ENCODE results near the gene SHB.

Gene SHB

DNA sequence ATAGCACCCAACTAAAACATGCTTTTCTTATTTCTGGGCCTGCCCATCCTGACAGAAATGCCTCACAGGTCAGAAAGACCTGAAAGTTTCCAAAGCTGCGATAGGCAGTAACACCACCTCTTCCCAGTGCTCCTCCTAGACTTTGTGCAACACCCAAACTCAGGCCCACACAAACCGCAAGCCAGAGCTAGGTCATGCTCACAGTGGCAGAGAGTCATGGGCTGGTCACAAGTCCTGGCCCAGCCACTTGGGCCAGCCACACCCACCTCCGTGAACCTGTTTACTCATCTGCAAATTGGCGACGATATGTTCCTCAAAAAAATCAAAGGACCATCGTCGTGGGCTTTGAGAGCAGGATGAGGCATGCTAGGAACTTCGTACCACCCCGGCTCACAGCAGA lies 121.0 kb downstream of the SHB start:
- no peak for DNase-seq

DNA sequence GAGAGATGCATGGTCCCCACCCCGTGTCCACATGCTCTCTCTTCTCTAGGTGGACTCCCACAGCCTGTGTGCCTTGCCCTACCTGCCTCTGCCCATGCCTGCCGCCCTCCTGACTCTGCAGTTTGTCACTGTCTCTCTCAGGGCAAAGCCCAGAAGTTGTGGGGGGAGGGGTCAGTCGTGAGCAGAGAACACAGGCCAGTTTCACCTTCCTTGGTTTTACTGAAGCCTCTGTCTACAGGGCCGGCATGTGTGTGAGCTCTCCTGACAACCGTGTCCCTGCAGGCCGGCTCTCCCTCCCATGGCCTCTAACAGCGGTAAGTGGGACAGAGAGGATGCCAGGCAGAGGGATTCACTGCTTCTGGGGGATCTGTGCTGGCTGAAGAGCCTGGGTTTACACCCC lies 121.6 kb downstream of the SHB start:
- DNase-seq = no peak

DNA sequence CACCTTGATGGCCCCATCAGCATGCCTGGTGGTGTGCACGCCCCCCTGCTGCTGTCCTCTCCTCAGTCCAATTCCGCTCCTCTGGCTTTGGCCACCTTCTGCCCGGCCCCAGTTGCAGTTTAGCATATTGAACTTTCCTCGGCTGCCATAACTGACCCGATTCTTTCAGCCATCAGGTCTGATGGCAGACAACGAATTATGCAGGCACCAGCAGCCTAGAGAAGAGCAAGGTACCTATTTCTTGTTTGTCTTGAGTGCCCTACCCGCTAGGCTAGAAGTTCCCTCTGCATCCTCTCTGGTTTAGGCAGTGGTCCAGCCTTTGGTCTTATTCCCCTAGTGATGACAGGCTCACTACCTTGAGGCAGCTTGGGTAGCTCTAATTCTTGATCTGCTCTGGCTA lies 122.1 kb downstream of the SHB start:
- DNase-seq = no peak

DNA sequence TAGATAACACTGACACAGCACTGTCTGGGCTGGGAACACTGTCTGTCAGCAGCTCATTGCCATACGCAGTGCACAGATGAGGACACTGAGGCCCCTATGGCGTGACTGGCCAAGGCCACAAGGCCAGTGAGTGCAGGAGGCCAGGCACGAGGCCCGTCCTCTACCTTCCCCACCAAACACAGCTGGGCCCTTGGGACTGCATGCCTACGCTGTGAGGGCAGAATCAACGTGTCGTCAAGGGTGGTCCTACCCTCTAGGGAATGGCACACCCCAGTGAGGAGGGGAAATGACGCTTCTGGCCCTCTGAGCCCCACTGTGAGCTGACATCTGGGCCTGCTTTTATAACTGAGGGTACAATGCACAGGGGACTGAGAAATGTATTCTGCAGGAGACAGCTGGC lies 123.0 kb downstream of the SHB start:
- DNase-seq = no peak

DNA sequence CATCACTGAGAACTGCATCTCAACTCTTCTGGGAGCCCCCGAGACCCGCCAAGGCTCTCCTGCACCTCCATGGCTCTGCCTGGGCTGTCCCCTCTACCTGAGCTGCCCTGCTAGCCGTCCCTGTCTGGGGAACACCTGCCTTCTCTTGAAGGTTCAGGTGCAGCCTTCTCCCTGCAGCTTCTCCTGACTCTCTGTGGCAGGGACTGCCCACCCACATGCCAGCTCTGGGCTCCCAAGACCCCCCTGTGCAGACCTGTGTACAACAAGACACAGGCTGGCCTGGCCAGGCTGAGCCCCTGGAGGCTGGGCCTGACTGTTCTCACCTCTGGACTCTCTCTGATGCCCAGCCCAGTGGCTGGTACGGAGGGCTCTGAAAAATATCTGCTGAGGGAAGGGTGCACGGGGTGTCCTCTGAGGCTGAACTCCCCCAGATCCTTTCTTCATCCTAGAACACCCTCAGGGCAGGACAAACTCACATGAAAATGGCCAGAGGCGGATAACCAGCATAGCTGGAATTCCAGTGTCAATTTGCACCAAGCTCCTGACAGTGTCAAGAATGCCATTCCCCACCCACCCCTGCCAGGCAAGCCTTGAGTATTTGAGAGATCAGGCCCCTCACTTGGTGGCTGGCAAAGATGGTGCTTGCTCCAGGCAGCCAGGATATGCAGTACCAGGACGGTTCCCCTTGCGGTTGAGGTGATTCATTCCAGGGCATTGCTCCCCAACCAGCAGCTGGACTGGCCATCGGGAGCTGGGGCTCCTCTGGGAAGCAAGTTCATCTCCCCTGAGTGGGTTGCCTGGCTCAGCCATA lies 124.2 kb downstream of the SHB start:
- DNase-seq = no peak

DNA sequence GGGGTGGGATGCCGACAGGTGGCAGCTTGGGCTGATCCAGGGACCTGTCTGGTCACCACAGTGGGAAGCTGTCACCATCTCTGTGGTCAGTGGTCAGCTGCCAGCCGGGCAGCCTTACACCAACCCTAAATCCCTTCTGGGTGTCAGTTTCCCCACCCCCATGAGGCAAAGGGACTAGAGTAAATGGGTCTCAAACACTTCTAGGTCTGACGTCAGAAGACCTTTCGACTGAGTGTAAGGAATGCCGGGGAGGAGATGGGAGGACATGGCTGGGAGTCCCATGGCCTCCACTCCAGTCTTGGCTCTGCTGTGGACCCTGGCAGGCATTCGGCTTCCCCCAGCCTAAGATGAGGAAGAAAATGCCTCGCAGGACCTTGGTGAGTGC lies 124.8 kb downstream of the SHB start:
- no peak for DNase-seq

DNA sequence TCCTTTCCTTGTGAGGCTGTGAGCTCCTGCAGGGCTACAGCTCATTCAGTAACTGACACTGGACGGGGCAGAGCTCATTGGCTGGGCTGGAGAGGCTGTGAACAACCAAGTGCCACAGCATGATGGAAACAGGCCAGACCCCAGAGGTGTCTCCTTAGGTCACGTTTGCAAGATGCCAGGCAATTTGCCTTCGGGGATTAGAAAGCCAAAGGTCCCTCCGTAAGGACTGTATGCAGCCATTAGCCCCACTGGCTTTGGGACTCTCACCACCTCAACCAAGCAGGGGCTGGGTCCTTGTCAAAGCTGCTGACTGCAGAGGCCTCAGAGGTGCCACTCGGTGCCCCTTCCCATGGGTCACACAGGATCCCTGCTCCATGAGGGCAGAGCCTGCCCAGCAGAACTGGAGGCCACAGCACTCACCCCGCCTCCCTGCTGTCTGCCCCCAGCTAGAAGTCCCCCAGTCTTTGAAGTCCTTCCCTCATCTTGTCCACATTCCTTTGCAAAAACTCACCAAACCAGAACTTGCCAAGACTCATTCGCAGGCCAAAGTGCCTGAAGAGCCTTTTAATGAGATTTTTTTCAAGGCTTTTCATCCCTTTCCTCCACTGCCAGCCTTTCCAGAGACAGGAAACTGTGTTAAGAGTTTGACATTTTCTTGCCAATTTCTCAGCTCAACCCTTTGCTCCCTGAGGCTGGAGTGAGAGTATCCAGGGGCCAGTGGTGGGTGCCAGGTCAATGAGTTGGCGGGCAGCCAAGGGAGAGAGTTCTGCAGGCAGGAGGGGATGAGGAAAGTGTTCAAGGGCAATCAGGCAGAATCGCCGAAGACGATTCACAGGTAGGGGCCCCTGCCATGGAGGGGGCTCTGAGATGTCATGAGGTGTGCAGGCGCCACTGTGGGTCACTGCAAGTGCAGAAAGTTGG lies 125.4 kb downstream of the SHB start:
- no peak for DNase-seq

DNA sequence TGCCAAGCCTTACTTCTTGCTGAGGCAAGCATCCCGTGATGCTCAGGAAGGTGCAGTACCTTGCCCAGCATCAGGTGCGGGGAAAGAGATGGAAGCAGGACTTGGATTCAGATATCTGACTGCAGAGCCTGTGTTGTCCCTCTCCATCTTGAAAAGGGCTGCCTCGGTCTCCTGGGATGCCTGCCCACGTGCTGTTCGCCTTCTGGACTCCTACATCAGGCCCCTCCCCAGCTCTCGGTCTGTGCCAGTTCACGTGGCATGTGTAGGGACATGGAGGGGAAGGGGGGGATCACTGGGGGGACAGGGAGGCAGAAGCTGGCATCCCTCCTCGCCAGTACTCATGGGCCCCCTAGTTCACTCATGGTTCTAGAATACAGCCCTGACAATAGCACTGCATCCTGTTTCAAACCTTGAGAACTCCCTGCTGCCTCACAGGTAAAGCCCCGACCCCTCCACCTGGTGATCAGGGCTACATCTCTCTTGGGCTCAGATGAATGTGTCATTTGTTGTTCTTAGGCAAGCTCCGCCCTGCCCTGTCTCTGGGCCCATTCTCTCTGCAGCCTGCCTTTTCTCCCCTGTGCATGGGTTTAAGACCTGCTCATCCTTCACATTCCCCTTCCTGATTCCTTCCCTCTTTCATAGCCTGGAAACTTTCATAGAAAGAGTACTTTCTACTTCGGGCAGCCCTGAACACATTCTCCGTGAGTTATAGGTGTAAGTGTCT lies 126.2 kb downstream of the SHB start:
- no peak for DNase-seq

DNA sequence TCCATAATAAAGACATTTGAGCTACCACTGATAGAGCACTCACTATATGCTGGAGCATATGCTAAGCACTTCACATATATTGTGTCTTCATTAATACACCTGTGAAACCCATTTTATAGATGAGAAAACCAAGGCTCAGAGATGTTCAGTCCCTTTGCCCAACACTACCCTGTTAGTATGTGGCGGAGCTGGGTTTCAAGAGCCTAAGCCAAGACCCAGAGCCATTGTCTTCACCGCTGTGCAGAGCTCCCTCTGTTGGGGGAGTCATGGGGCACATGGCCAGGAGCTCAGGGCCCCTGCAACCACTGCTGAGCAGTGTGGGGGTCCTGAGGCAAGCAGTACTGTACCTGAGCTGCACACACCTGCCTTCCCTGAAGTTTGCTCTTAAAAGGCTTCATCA lies 127.8 kb downstream of the SHB start:
- no peak for DNase-seq

DNA sequence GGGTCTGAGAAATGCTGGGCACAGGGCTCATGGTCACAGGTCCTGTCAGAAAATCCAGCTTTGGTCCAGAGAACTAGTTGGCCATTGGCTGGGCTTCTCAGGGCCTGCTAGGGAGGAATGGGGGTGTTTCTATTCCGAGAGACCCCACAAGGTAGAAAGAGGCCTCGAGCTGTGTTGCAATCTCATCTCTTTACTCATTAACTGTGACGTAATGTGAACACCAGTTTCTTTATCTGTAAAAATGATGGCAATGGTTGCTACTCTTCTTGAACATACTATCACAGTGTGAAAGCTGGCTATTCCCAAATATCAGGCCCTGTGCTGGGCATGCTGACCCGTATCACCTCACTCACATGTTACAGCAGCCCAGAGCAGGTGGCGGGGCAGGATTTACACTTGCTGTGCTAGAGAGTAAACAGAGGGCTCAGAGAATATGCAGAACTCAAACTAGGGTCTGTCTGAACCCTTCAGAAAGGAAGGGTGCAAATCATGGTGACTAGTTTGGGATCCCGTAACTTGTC lies 129.4 kb downstream of the SHB start:
- DNase-seq = no peak

DNA sequence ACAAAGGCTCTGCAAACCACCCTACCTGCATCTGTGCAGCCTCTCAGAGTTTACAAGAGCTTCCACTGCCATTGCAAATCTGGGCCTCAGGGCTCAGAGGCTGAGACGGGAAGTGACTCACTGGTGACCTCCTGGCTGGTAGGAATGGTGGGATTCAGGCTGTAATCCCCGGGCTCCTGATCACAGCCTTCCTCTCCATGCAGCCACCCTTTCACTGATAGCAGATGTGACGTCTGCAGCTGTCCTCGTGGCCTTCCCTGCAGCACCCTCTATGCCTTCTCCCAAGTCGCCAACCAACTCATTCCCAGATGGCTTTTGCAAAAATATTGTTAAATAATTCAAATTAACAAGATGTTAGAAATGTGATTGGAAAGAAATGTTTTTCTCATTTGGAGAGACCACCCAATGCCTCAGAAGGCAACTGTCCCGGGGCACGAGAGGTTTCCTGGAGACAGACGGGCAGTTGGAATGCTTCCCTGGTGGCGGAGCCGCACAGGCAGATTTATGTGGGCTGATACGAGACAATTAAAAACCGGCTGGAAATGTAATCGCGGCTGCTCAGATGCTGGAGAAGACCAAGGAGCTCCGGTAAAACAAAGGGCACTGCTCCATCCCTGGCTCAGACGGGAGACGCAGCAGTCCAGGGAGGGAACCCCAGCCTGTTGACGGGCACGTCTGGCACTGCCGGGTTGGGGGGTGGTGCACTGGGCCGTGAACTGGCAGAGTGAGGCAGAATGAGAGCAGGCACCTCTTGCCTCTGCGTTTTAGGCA lies 130.7 kb downstream of the SHB start:
- DNase-seq = no peak

DNA sequence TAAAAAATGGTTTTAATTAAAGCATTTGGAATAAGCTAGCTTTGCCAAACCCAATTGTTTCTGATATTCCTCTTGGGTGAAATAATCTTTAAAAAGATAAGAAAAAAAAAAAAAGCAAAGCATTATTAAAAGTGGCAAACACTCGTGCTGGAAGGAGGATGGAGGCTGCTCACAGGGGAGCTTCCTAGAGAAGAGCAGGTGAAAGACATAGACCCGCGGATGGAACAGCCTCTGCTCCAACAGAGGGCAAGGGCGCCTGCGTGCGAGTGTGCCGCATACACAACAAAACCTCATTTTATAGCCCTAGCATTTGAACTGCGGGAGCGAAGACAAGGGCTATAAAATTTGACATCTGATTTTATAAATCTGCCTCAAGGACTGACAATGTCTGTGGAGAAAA lies 131.7 kb downstream of the SHB start:
- no peak for DNase-seq

DNA sequence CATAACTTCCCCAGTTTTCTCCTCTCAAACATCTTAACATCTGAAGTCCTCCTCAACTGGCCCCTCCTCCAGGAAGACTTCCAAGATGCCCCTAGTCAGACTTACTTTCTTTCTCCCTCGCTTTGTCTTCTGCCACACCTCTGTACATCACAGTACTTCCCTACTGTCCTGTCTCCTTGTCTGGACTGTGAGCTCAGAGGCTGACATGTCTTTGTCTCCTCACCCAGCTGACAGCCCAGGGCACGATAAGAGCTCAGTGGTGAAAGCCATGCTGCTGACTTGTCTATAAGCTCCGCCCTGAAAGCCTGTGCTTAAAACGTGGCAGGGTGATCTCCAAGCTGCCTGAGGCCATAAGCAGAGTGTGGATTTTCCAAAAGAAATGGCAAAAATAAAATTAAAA lies 132.1 kb downstream of the SHB start:
- peak; percentile 81 for DNase-seq

DNA sequence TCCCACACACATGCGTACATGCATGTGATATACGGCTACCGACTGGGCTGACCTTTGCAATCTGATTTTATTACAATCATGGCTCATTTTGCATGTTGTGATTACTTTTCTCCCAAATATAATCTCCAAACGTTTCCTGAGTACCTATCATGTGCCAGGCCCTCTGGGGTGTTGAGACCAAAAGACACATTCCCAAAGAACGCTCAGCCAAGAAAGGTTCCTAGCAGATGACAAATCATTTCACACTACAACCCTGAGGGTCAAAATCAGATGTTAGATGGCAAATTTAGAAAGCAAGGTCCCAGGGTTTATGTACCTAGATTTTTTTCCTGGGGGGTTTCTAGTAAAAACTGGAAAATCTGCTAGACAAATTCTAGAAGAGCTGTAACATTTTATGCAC lies 132.7 kb downstream of the SHB start:
- no peak for DNase-seq

DNA sequence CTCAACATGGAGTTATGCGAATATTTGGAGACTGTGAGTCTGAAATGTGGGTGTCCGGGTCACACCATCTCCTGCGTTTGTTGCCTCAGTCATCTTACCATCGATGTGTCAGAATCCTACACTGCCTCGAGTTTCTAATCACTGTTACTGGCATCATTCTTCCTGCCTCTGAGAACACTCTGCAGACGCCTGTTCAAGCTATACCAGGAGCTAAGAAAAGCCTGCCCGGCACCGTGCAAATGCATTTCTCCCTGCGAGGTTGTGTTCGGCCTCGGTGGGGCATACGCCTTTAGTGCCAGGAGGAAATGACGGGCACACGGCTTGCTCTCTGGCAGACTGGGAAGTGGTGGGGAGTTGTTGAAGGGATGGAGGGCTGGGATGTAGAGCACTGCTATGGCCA lies 133.9 kb downstream of the SHB start:
- DNase-seq = no peak

DNA sequence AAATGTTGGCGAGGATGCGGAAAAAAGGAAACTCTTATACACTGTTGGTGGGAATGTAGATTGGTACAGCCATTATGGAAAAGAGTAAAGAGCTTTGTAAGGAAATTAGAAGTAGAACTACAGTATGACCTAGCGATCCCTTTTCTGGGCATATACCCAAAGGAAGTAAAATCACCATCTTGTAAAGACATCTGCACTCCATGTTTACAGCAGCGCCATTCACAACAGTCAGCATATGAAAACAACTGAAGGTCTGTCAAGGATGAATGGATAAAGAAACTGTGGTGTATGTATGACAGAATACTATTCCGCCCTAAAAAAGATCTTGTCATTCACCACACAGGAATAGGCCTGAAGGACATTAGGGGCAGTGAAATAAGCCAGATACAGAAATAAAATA lies 137.4 kb downstream of the SHB start:
- no peak for DNase-seq

DNA sequence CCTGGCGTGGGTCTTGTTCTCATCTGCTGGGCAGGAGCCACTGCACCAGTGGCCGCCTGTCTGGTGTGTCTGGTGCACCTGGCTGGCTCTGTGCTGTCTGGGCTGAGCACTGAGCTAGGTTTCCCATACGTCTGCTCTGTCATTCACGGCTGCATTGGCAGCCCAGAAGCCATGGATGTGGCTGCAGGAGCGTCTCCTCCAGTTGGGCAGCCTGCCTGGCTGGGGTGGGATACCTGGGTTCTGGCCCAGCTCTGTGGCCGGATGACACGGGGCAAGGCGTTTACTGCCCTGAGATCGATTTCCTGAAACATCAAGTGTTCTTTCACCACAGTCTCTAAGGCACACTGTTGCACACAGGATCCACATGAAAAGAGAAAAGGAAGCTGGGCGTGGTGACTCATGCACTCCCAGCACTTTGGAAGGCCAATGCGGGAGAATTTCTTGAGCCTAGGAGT lies 139.6 kb downstream of the SHB start:
- DNase-seq = no peak

DNA sequence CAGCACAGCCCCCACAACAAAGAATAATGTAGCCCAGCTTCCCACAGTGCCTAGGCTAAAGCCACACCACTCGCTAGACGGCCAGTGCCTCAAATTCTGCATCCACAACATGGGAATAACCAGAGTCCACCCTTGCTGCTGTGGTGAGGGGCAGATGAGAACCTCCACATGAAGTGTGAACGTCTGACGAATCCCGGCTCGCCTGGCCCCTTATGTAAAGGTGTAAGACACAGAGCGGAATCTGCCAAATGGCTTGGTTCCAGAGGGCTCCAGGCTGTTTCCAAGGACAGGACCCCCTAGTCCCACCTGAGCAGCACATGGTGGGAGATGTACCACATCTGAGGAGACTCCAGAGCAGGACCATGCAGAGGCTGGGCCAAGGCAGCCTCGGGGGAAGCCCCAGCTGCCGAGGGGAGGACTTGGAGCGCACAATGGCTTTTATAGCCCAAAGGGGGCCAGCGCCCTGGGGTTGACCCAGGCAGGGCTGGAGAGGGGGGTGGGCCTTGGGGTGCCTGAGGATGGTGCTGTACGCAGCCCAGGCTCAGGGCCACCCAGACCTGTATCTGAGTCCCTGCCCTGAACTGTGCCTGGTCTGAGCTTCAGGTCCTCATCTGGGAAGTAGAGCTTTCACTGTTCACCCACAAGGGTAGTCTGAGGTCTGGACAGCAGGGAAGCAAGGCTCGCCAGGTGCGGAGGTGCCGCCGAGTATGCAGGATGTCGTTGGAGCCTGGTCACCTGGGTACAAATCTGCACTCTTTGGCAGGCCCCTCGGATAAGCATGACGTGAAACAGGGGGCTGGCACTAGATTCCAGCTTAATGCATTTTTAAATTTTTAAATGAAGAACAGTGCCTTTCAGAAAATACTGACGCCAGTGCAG lies 140.2 kb downstream of the SHB start:
- DNase-seq = no peak

DNA sequence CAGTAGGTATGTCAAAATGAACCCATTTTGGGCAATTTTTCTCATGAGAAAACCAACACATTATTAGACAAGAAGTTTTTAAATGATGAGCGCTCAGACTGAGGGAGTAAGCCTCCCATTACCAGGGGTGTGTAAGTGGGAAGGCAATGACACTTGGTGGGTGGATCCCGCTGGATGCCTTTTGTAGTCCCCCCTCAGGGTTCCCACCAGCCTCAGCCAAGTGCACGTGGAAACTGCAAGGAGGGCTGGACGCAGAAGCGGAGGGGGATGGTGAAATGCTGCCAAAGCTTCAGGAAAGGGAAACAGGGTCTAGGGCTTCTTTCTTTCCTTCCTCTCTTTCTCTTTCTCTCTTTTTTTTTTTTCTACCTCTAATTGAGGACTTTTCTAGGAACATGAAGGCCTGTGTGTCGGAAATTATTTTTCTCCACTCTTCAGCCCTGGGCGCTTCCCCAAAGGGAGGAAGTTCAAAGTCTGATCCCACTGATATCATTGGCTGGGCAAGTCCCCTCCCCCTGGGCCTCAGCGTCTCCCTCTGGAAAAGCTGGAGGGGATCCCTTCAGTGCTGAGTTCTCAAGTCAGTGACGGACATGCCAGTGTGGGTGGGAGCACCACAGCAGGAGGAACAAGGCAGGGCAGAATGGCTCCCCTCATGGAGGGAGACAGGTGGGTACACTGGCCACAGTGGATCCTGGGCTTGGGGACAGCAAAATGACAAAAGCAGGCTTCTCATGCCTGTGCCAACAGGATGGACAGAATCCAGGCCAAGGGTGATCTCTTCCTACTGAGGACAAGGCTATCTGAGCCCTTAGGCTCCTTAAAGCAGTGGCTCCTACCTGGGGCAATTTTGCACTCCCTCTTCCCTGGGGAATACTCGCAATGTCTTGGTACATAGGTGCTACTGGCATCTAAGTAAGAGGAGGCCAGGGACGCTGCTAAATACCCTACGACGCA lies 141.2 kb downstream of the SHB start:
- no peak for DNase-seq

DNA sequence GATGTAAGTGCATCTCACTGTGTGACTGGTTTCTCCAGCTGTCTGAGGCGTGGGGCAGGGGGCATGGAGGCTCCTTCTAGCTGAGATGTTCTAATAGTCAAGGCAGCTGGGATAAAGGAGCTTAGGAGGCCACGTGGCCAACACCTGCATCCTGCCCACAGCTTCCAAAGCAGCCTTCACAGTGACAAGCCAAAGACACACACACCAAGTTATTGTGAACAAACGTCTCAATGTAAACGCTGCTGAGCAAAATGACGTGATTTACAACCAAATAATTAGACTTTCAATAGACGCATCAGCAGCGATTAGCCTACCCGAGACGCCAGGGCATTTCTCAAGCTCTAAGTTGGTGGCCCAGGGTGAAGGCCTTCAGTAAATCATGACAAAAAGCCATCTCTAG lies 141.9 kb downstream of the SHB start:
- DNase-seq = no peak

All from hematopoietic multipotent progenitor cell treated with erythropoietin and hydrocortisone succinate and interleukin-3 and kit ligand, for 8 days (in vitro differentiated cells).